Left lung (tissue), 10 donors: ENCODE data around the gene KCNQ1OT1. TPM values are rescaled to one million over a fixed set of nuclear protein-coding genes. Genes with fewer than 3 reads are reported as not detected.

Source experiments
- ATAC-seq: fragments of 200-7000 bp; cut with Tn5 transposase; one replicate; pipeline ENCODE4 v1.9.1; 2020; ENCODE audit warnings: moderate library complexity
- DNase-seq, 4 donors: peaks; one replicate each; pipeline ENCODE4 v3.0.0-alpha.2; 2013 to 2020
- H3K27ac ChIP-seq, 2 donors: fragments of 200-600 bp; sonication (generic) in 1 of 2; one replicate each; pipeline versions ENCODE4 v1.5.0 to v1.8.0; 2020 to 2021
- H3K27me3 ChIP-seq, 2 donors: fragments of 200-600 bp; sonication (generic) in 1 of 2; one replicate each; pipeline versions ENCODE4 v1.5.0 to v1.8.0; 2020 to 2021
- H3K36me3 ChIP-seq, 2 donors: fragments of 200-600 bp; sonication (generic) in 1 of 2; one replicate each; pipeline versions ENCODE4 v1.5.0 to v1.8.0; 2020 to 2021
- H3K4me1 ChIP-seq, 2 donors: fragments of 200-600 bp; one replicate each; pipeline ENCODE4 v1.8.0; 2021
- H3K4me3 ChIP-seq, 2 donors: fragments of 200-600 bp; sonication (generic) in 1 of 2; one replicate each; pipeline versions ENCODE4 v1.5.0 to v1.8.0; 2020 to 2021; ENCODE audit warnings: mild to moderate bottlenecking in 1 of 2
- H3K9me3 ChIP-seq, 2 donors: fragments of 200-600 bp; sonication (generic) in 1 of 2; one replicate each; pipeline versions ENCODE4 v1.5.0 to v1.8.0; 2020 to 2021
- intact Hi-C, 2 donors: fragments of 100-400 bp; cut with DNase I; formaldehyde crosslinking; loops; one replicate each; pipeline versions ENCODE4 v1.11.2 to v1.14.2; 2022
- polyA plus RNA-seq, 6 donors: library from polyadenylated mRNA; unstranded; fragments of 120-200 nt; gene quantifications; one replicate each; pipeline ENCODE4 v1.2.1, GENCODE V29; 2013; ENCODE audit not compliant: insufficient read length in 6 of 6
- total RNA-seq, 2 donors: library from RNA; stranded (reverse); fragmentation: NEBNext Ultra II Directional; extraction: Animal tissue kit (Norgen Biotek cat#: 25700); gene quantifications; one replicate each; pipeline ENCODE4 v1.2.1, GENCODE V29; 2021
- TF ChIP-seq, protein P1 (sequence below), 2 donors: fragments of 200-600 bp; sonication (generic) in 1 of 2; IDR thresholded peaks; one replicate each; pipeline versions ENCODE4 v1.5.0 to v1.8.0; 2021; ENCODE audit warnings: antibody characterized with exemption in 2 of 2
- donor health status: DM: no; HTN: yes; CAD: no.
- donor health status: DM: no; HTN: no; CAD: no.

KCNQ1OT1 gene
- total and polyA plus RNA-seq, 8 donors, result 1.9 to 2.9 (median 2.7) TPM

- H3K27ac ChIP-seq, result no peak overlapping the region
- no peaks in the 10 kb centered on the region for H3K27me3 ChIP-seq
- H3K4me1 ChIP-seq, result no peaks in the 10 kb centered on the region
- H3K9me3 ChIP-seq, result no peaks in the 10 kb centered on the region
- H3K4me3 ChIP-seq, result no peak overlapping the region
- DNase-seq, result peak in 2 of 4 donors; percentile 15 to 60
- TF ChIP-seq, protein P1, sequence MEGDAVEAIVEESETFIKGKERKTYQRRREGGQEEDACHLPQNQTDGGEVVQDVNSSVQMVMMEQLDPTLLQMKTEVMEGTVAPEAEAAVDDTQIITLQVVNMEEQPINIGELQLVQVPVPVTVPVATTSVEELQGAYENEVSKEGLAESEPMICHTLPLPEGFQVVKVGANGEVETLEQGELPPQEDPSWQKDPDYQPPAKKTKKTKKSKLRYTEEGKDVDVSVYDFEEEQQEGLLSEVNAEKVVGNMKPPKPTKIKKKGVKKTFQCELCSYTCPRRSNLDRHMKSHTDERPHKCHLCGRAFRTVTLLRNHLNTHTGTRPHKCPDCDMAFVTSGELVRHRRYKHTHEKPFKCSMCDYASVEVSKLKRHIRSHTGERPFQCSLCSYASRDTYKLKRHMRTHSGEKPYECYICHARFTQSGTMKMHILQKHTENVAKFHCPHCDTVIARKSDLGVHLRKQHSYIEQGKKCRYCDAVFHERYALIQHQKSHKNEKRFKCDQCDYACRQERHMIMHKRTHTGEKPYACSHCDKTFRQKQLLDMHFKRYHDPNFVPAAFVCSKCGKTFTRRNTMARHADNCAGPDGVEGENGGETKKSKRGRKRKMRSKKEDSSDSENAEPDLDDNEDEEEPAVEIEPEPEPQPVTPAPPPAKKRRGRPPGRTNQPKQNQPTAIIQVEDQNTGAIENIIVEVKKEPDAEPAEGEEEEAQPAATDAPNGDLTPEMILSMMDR (IDR thresholded peaks at IDR 0.05), result no peak
- peaks cover 0 to 41% of the 10 kb centered on the region in 2 donors for H3K36me3 ChIP-seq
- ATAC-seq, result no peak
- intact Hi-C loops, result no loop called here
These were observed 112.5 kb downstream of the KCNQ1OT1 start for GRCh38 chr11:2587132-2587930.

GRCh38 chr11:2586793-2587131 is 113.0 kb downstream of the KCNQ1OT1 start:
- Histone ChIP-seq H3K27me3 (no peaks in the 10 kb centered on the region), H3K36me3 (peaks cover 0 to 41% of the 10 kb centered on the region in 2 donors), H3K9me3 (no peaks in the 10 kb centered on the region), H3K27ac (no peak overlapping the region), H3K4me1 (no peaks in the 10 kb centered on the region), H3K4me3 (no peak overlapping the region)
- ATAC-seq (no peak), DNase-seq (peak in 2 of 4 donors; percentile 19 to 51)
- TF ChIP-seq, protein P1 (IDR thresholded peaks at IDR 0.05), result no peak
- intact Hi-C loops, result no loop called here

- DNase-seq (peak in 2 of 4 donors; percentile 16 to 54), ATAC-seq (no peak)
- Histone ChIP-seq H3K9me3 (no peaks in the 10 kb centered on the region), H3K27me3 (no peaks in the 10 kb centered on the region), H3K4me1 (no peaks in the 10 kb centered on the region), H3K4me3 (no peak overlapping the region), H3K36me3 (peaks cover 0 to 38% of the 10 kb centered on the region in 2 donors), H3K27ac (no peak overlapping the region)
- intact Hi-C loops, result no loop called here
- TF ChIP-seq, protein P1 (IDR thresholded peaks at IDR 0.05), result no peak
These were observed 113.6 kb downstream of the KCNQ1OT1 start for GRCh38 chr11:2586087-2586792.

- Histone ChIP-seq H3K27ac (no peak overlapping the region), H3K36me3 (peaks cover 0 to 32% of the 10 kb centered on the region in 2 donors), H3K4me3 (no peak overlapping the region), H3K27me3 (no peaks in the 10 kb centered on the region), H3K9me3 (no peaks in the 10 kb centered on the region), H3K4me1 (no peaks in the 10 kb centered on the region)
- ATAC-seq (no peak), DNase-seq (peak in 2 of 4 donors; percentile 24 to 41)
- TF ChIP-seq, protein P1 (IDR thresholded peaks at IDR 0.05), result no peak
- intact Hi-C loops, result no loop called here
These were observed 114.2 kb downstream of the KCNQ1OT1 start for GRCh38 chr11:2585566-2586086.
